ENCODE results near the gene ECM1.

The ECM1 gene

GRCh38 chr1:150507912-150508864, at the start of gene ECM1:
Gene ECM1, plus strand, starts transcription at chr1:150508109. Its CDS starts 101 bp downstream, at chr1:150508210.
- TF ChIP-seq CTCF (IDR thresholded peaks at IDR 0.05; ENCODE audit: insufficient read depth, low read depth, low read length, missing control alignments): no peak
- H3K4me3 ChIP-seq (ENCODE audit: low read depth, low read length): no peak within 1 kb of the TSS
- no peak for DNase-seq (ENCODE audit: low read depth)

GRCh38 chr1:150464422-150464826, 43.5 kb upstream of the ECM1 start:
- TF ChIP-seq CTCF (IDR thresholded peaks at IDR 0.05; ENCODE audit: insufficient read depth, low read depth, low read length, missing control alignments): peak; percentile 78
- DNase-seq (ENCODE audit: low read depth): peak; percentile 84
- no peak overlapping the region for H3K4me3 ChIP-seq (ENCODE audit: low read depth, low read length)

GRCh38 chr1:150466964-150467363, 40.9 kb upstream of the ECM1 start:
- no peak for TF ChIP-seq CTCF (IDR thresholded peaks at IDR 0.05; ENCODE audit: insufficient read depth, low read depth, low read length, missing control alignments)
- H3K4me3 ChIP-seq (ENCODE audit: low read depth, low read length): no peak overlapping the region
- DNase-seq (ENCODE audit: low read depth): no peak

GRCh38 chr1:150469291-150469690, 38.6 kb upstream of the ECM1 start:
- TF ChIP-seq CTCF (IDR thresholded peaks at IDR 0.05; ENCODE audit: insufficient read depth, low read depth, low read length, missing control alignments): no peak
- DNase-seq (ENCODE audit: low read depth): no peak
- no peak overlapping the region for H3K4me3 ChIP-seq (ENCODE audit: low read depth, low read length)

GRCh38 chr1:150472601-150473200, 35.2 kb upstream of the ECM1 start:
- DNase-seq (ENCODE audit: low read depth): no peak
- H3K4me3 ChIP-seq (ENCODE audit: low read depth, low read length): no peak overlapping the region
- no peak for TF ChIP-seq CTCF (IDR thresholded peaks at IDR 0.05; ENCODE audit: insufficient read depth, low read depth, low read length, missing control alignments)

- no peak for DNase-seq (ENCODE audit: low read depth)
- no peak overlapping the region for H3K4me3 ChIP-seq (ENCODE audit: low read depth, low read length)
- no peak for TF ChIP-seq CTCF (IDR thresholded peaks at IDR 0.05; ENCODE audit: insufficient read depth, low read depth, low read length, missing control alignments)
These were observed 34.2 kb upstream of the ECM1 start for GRCh38 chr1:150473659-150474058.

Data from GM12865 (cell line).